HEK293T (cell line): ENCODE measurements around the gene LYVE1.

Source experiments
- ELF4 ChIP-seq: fragments of 450-650 bp; IDR thresholded peaks from 2 replicates; pipeline ENCODE4 v1.6.1; 2017; ENCODE audit warnings: antibody characterized with exemption
- HDGF ChIP-seq: fragments of 450-650 bp; IDR thresholded peaks from 2 replicates; pipeline ENCODE4 v1.6.1; 2017; ENCODE audit warnings: antibody characterized with exemption, borderline replicate concordance
- SP1 ChIP-seq: fragments of 450-650 bp; IDR thresholded peaks from 2 replicates; pipeline ENCODE4 v1.6.1; 2017
- SUZ12 ChIP-seq: fragments of 450-650 bp; IDR thresholded peaks from 2 replicates; pipeline ENCODE4 v1.6.1; 2016; ENCODE audit warnings: mild to moderate bottlenecking
- TF ChIP-seq, protein P1 (sequence below): fragments of 450-650 bp; IDR thresholded peaks from 2 replicates; pipeline ENCODE4 v1.6.1; 2016

DNA sequence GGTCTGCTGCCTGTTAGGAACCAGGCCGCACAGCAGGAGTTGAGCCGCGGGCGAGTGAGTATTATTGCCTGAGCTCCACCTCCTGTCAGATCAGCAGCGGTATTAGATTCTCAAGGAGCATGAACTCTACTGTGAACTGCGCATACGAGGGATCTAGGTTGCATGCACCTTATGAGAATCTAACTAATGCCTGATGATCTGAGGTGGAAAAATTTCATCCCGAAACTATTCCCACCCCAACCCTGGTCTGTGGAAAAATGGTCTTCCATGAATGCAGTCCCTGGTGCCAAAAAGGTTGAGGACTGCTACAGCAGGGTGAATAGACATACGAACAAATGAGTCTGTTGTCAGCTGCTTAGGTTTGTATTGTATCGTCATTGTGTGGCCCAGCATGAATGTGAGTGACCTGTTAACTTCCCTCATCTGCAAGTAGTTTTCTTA lies 57.3 kb downstream of the LYVE1 start:
- TF ChIP-seq SUZ12 (no peak), ELF4 (no peak), SP1 (no peak), HDGF (no peak)
- TF ChIP-seq, protein P1, sequence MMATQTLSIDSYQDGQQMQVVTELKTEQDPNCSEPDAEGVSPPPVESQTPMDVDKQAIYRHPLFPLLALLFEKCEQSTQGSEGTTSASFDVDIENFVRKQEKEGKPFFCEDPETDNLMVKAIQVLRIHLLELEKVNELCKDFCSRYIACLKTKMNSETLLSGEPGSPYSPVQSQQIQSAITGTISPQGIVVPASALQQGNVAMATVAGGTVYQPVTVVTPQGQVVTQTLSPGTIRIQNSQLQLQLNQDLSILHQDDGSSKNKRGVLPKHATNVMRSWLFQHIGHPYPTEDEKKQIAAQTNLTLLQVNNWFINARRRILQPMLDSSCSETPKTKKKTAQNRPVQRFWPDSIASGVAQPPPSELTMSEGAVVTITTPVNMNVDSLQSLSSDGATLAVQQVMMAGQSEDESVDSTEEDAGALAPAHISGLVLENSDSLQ = no peak
